ENCODE measurements around the gene CAMK1D.

DNA sequence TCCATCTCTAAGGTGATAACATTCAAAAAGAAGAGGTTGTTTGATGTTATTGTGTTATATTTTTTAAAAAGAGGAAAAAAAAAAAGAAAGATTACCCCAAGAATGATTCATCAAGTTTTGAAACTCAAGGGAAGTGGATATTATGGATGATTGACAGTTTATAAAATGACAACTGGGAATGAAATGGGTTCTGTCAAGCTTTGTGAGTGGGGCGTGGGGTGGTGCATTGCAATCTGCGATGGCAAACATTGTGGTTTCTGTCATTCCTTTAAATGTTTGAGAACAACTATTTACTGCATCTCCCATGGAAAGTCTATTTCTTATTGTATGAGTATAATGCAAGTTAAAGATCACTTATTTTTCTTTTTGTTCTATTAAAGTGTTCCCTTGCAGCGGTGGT is 355.1 kb downstream of the CAMK1D start:
- TF ChIP-seq, protein P1, sequence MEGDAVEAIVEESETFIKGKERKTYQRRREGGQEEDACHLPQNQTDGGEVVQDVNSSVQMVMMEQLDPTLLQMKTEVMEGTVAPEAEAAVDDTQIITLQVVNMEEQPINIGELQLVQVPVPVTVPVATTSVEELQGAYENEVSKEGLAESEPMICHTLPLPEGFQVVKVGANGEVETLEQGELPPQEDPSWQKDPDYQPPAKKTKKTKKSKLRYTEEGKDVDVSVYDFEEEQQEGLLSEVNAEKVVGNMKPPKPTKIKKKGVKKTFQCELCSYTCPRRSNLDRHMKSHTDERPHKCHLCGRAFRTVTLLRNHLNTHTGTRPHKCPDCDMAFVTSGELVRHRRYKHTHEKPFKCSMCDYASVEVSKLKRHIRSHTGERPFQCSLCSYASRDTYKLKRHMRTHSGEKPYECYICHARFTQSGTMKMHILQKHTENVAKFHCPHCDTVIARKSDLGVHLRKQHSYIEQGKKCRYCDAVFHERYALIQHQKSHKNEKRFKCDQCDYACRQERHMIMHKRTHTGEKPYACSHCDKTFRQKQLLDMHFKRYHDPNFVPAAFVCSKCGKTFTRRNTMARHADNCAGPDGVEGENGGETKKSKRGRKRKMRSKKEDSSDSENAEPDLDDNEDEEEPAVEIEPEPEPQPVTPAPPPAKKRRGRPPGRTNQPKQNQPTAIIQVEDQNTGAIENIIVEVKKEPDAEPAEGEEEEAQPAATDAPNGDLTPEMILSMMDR (IDR thresholded peaks at IDR 0.05): no peak
- no peak for TF ChIP-seq POLR2A (IDR thresholded peaks at IDR 0.05)

Measured in testis (tissue), 2 donors.